Measurements from ENCODE around the gene SLC12A3.

SLC12A3 gene

GRCh38 chr16:56847173-56847910 is 17.7 kb upstream of the SLC12A3 start:
- no peak for TF ChIP-seq ZFX (IDR thresholded peaks at IDR 0.05)
- TF ChIP-seq CTCF (conservative IDR thresholded peaks at IDR 0.05), result no peak
- no peak overlapping the region for H3K27ac ChIP-seq

- no peak for TF ChIP-seq ZFX (IDR thresholded peaks at IDR 0.05)
Observed at GRCh38 chr16:56848029-56848936, 16.7 kb upstream of the SLC12A3 start.

GRCh38 chr16:56848955-56849689 is 15.9 kb upstream of the SLC12A3 start:
- TF ChIP-seq CTCF (conservative IDR thresholded peaks at IDR 0.05) (no peak), ZFX (IDR thresholded peaks at IDR 0.05) (no peak)
- no peak overlapping the region for H3K27ac ChIP-seq

More at GRCh38 chr16:56848029-56848936, 16.7 kb upstream of the SLC12A3 start:
- H3K27ac ChIP-seq, result no peak overlapping the region

- no peak overlapping the region for H3K27ac ChIP-seq
- TF ChIP-seq ZFX (IDR thresholded peaks at IDR 0.05), result no peak
- no peak for TF ChIP-seq CTCF (conservative IDR thresholded peaks at IDR 0.05)
Observed at GRCh38 chr16:56849690-56850680, 15.0 kb upstream of the SLC12A3 start.

GRCh38 chr16:56851671-56852400 is 13.2 kb upstream of the SLC12A3 start:
- no peak for TF ChIP-seq ZFX (IDR thresholded peaks at IDR 0.05)
- TF ChIP-seq CTCF (conservative IDR thresholded peaks at IDR 0.05), result no peak; the same call in 1 of the 2 replicates
- H3K27ac ChIP-seq, result no peak overlapping the region

GRCh38 chr16:56852401-56852730 is 12.6 kb upstream of the SLC12A3 start:
- TF ChIP-seq CTCF (conservative IDR thresholded peaks at IDR 0.05), result no peak
- no peak overlapping the region for H3K27ac ChIP-seq

All from C4-2B (cell line).